IMR-90 (cell line): ENCODE measurements around the gene ELP4. TPM values are rescaled to one million over a fixed set of nuclear protein-coding genes. Genes with fewer than 3 reads are reported as not detected.

Experiments
- ATAC-seq: fragments of 200-7000 bp; cut with Tn5 transposase; 2 replicates; pipeline ENCODE4 v1.9.1; 2020; ENCODE audit warnings: low read depth, mild to moderate bottlenecking, moderate library complexity
- BruUV-seq: library from RNA; stranded (reverse); fragments of 400-500 nt; replicated peaks from 2 replicates; lab custom pipeline; 2021; lab: Mats Ljungman, UMichigan
- CTCF ChIA-PET: fragments of 300-600 bp; formaldehyde crosslinking; extraction: SDS; loops from one replicate; lab custom pipeline; 2021; ENCODE audit warnings: antibody characterized with exemption; lab: Yijun Ruan, JAX
- POLR2A ChIA-PET: fragments of 300-600 bp; sonication (Branson Sonifier 250); formaldehyde crosslinking; loops from one replicate; lab custom pipeline; 2022; ENCODE audit warnings: antibody characterized with exemption; ENCODE audit not compliant: unreplicated experiment; lab: Charles Lee
- DNase-seq: peaks from one replicate; pipeline ENCODE4 v3.0.0; 2013
- H2AFZ ChIP-seq: replicated peaks from 2 replicates; pipeline ENCODE3; 2013; ENCODE audit warnings: low read length, mild to moderate bottlenecking; ENCODE audit not compliant: poor library complexity
- H2AK5ac ChIP-seq: 2 replicates; pipeline ENCODE4 v1.6.1; 2013; ENCODE audit warnings: low read depth, low read length, inconsistent platforms
- H2AK9ac ChIP-seq: replicated peaks from 2 replicates; pipeline ENCODE3; 2013; ENCODE audit warnings: mild to moderate bottlenecking, low read depth, low read length, moderate library complexity; ENCODE audit not compliant: poor library complexity
- H2BK120ac ChIP-seq: 2 replicates; pipeline ENCODE4 v1.6.1; 2013; ENCODE audit warnings: low read depth, low read length, inconsistent platforms
- H2BK15ac ChIP-seq: 3 replicates; pipeline ENCODE4 v1.6.1; 2013; ENCODE audit warnings: low read depth, low read length, inconsistent platforms
- H2BK20ac ChIP-seq: 2 replicates; pipeline ENCODE4 v1.6.1; 2013; ENCODE audit warnings: low read depth, mild to moderate bottlenecking, inconsistent platforms, low read length, moderate library complexity
- H2BK5ac ChIP-seq: 2 replicates; pipeline ENCODE4 v1.6.1; 2013; ENCODE audit warnings: mild to moderate bottlenecking, low read depth, low read length, inconsistent platforms; ENCODE audit not compliant: poor library complexity, severe bottlenecking
- H3K14ac ChIP-seq: replicated peaks from 2 replicates; pipeline ENCODE4 v1.6.1; 2013; ENCODE audit warnings: low read depth, low read length, inconsistent platforms
- H3K18ac ChIP-seq: 2 replicates; pipeline ENCODE4 v1.6.1; 2013; ENCODE audit warnings: low read depth, low read length, control low read depth
- H3K23ac ChIP-seq: 2 replicates; pipeline ENCODE4 v1.6.1; 2013; ENCODE audit warnings: low read depth, low read length, inconsistent platforms
- H3K27ac ChIP-seq: 2 replicates; pipeline ENCODE4 v1.5.1; 2013; ENCODE audit warnings: mild to moderate bottlenecking, control low read depth, low read length; ENCODE audit not compliant: insufficient read depth
- H3K27me3 ChIP-seq: 2 replicates; pipeline ENCODE4 v1.6.1; 2013; ENCODE audit warnings: low read length; ENCODE audit not compliant: control insufficient read depth, insufficient read depth
- H3K36me3 ChIP-seq: 2 replicates; pipeline ENCODE4 v1.6.1; 2013; ENCODE audit warnings: low read length, mixed read lengths; ENCODE audit not compliant: control insufficient read depth, insufficient read depth
- H3K4ac ChIP-seq: 2 replicates; pipeline ENCODE4 v1.6.1; 2013; ENCODE audit warnings: low read depth, low read length, inconsistent platforms
- H3K4me1 ChIP-seq: 2 replicates; pipeline ENCODE4 v1.6.1; 2013; ENCODE audit warnings: low read length, mixed read lengths; ENCODE audit not compliant: control insufficient read depth, insufficient read depth
- H3K4me2 ChIP-seq: 2 replicates; pipeline ENCODE4 v1.6.1; 2013; ENCODE audit warnings: low read depth, mild to moderate bottlenecking, control low read depth, low read length, moderate library complexity
- H3K4me3 ChIP-seq: 2 replicates; pipeline ENCODE4 v1.5.1; 2013; ENCODE audit warnings: low read depth, mild to moderate bottlenecking, control low read depth, low read length, moderate library complexity; ENCODE audit not compliant: insufficient read depth
- H3K56ac ChIP-seq: 2 replicates; pipeline ENCODE4 v1.6.1; 2013; ENCODE audit warnings: low read length, inconsistent platforms; ENCODE audit not compliant: insufficient read depth; ENCODE audit errors: extremely low read depth
- H3K79me1 ChIP-seq, 2 experiments: 2 replicates each; pipeline ENCODE4 v1.6.1; 2013; ENCODE audit warnings: low read length in 2 of 2, inconsistent platforms in 1 of 2, low read depth in 1 of 2
- H3K9ac ChIP-seq: 2 replicates; pipeline ENCODE4 v1.6.1; 2013; ENCODE audit warnings: low read depth, low read length, control low read depth
- H3K9me1 ChIP-seq: 2 replicates; pipeline ENCODE4 v1.6.1; 2013; ENCODE audit warnings: low read length, inconsistent platforms; ENCODE audit not compliant: insufficient read depth
- H3K9me3 ChIP-seq: 2 replicates; pipeline ENCODE4 v1.6.1; 2013; ENCODE audit warnings: low read length; ENCODE audit not compliant: control insufficient read depth, insufficient read depth
- H4K20me1 ChIP-seq: 2 replicates; pipeline ENCODE4 v1.6.1; 2013; ENCODE audit warnings: low read length, inconsistent platforms; ENCODE audit not compliant: insufficient read depth
- H4K5ac ChIP-seq: 2 replicates; pipeline ENCODE4 v1.6.1; 2013; ENCODE audit warnings: mild to moderate bottlenecking, low read depth, low read length, control low read depth
- H4K8ac ChIP-seq, 2 experiments: 2 replicates each; pipeline ENCODE4 v1.6.1; 2013; ENCODE audit warnings: low read depth in 2 of 2, low read length in 2 of 2, control low read depth in 1 of 2, inconsistent platforms in 1 of 2
- H4K91ac ChIP-seq: 2 replicates; pipeline ENCODE4 v1.6.1; 2013; ENCODE audit warnings: low read depth, low read length, inconsistent platforms; ENCODE audit not compliant: insufficient read depth
- BHLHE40 ChIP-seq: fragments of 150-350 bp; IDR thresholded peaks from 2 replicates; pipeline ENCODE4 v1.6.1; 2016; ENCODE audit warnings: mild to moderate bottlenecking, low read depth, low read length
- CEBPB ChIP-seq: IDR thresholded peaks from 2 replicates; pipeline ENCODE4 v1.6.1; 2012; ENCODE audit warnings: low read depth, low read length, improper control_type of control experiment
- CHD1 ChIP-seq: IDR thresholded peaks from 2 replicates; pipeline ENCODE4 v1.6.1; 2012; ENCODE audit warnings: low read depth, low read length, improper control_type of control experiment
- CTCF ChIP-seq: conservative IDR thresholded peaks from 2 replicates; pipeline ENCODE4 v1.5.1; 2012; ENCODE audit warnings: mild to moderate bottlenecking, low read depth, low read length, improper control_type of control experiment
- FOS ChIP-seq: fragments of 150-350 bp; IDR thresholded peaks from 2 replicates; pipeline ENCODE4 v1.6.1; 2016; ENCODE audit warnings: low read depth, low read length
- MAFK ChIP-seq: IDR thresholded peaks from 2 replicates; pipeline ENCODE4 v1.6.1; 2012; ENCODE audit warnings: low read depth, low read length, improper control_type of control experiment
- MAZ ChIP-seq: IDR thresholded peaks from 2 replicates; pipeline ENCODE4 v1.6.1; 2012; ENCODE audit warnings: low read depth, mild to moderate bottlenecking, low read length, improper control_type of control experiment, moderate library complexity, borderline replicate concordance
- MXI1 ChIP-seq: IDR thresholded peaks from 2 replicates; pipeline ENCODE4 v1.6.1; 2012; ENCODE audit warnings: low read depth, mild to moderate bottlenecking, low read length, moderate library complexity, borderline replicate concordance
- NFE2L2 ChIP-seq: fragments of 150-350 bp; IDR thresholded peaks from 2 replicates; pipeline ENCODE4 v1.6.1; 2016; ENCODE audit warnings: low read depth, mild to moderate bottlenecking, low read length
- POLR2A ChIP-seq: IDR thresholded peaks from 2 replicates; pipeline ENCODE4 v1.6.1; 2012; ENCODE audit warnings: mild to moderate bottlenecking, low read depth, low read length
- RAD21 ChIP-seq: IDR thresholded peaks from 2 replicates; pipeline ENCODE4 v1.6.1; 2012; ENCODE audit warnings: low read length, improper control_type of control experiment
- RCOR1 ChIP-seq: IDR thresholded peaks from 2 replicates; pipeline ENCODE4 v1.6.1; 2012; ENCODE audit warnings: mild to moderate bottlenecking, low read length, improper control_type of control experiment; ENCODE audit not compliant: insufficient replicate concordance
- RFX5 ChIP-seq: IDR thresholded peaks from 2 replicates; pipeline ENCODE4 v1.8.0; 2012; ENCODE audit warnings: low read depth, mild to moderate bottlenecking, low read length, moderate library complexity
- SMC3 ChIP-seq: fragments of 150-350 bp; IDR thresholded peaks from 2 replicates; pipeline ENCODE4 v1.6.1; 2016; ENCODE audit warnings: low read depth, mild to moderate bottlenecking, antibody characterized with exemption, low read length, moderate library complexity
- USF2 ChIP-seq: fragments of 150-350 bp; IDR thresholded peaks from 2 replicates; pipeline ENCODE4 v1.6.1; 2017; ENCODE audit warnings: mild to moderate bottlenecking, antibody characterized with exemption, low read length, low read depth
- dilution Hi-C: fragments of 300-500 bp; cut with HindIII; formaldehyde crosslinking; loops from one replicate; pipeline ENCODE4 v1.14.3; 2018; ENCODE audit warnings: low sequenced_read_pairs; ENCODE audit not compliant: unreplicated experiment
- in situ Hi-C: fragments of 300-500 bp; cut with MboI; formaldehyde crosslinking; loops from 3 replicates; pipeline ENCODE4 v1.14.3; 2019; ENCODE audit warnings: low sequenced_read_pairs, inconsistent platforms, mixed read lengths
- intact Hi-C: fragments of 100-400 bp; cut with micrococcal nuclease; formaldehyde crosslinking; loops from 2 replicates; pipeline ENCODE4 v1.10.0; 2022
- polyA plus RNA-seq, 3 experiments: library from polyadenylated mRNA; depleted of rRNA; stranded (reverse); fragments of >200 nt; gene quantifications; 2 replicates each; pipeline ENCODE4 v1.2.3, GENCODE V29; 2012; ENCODE audit warnings: low replicate concordance in 1 of 3
- total RNA-seq: library from RNA; depleted of rRNA; stranded (reverse); fragments of >200 nt; gene quantifications from 2 replicates; pipeline ENCODE4 v1.2.3, GENCODE V29; 2012
- TF ChIP-seq, protein P1 (sequence below): fragments of 150-350 bp; IDR thresholded peaks from 2 replicates; pipeline ENCODE4 v1.6.1; 2016; ENCODE audit warnings: low read depth, mild to moderate bottlenecking, low read length, moderate library complexity, borderline replicate concordance

The ELP4 gene
- total and polyA plus RNA-seq, 2 of the 4 experiments (the other 2 are of a cell fraction): 8.4 to 20.4 TPM

DNA sequence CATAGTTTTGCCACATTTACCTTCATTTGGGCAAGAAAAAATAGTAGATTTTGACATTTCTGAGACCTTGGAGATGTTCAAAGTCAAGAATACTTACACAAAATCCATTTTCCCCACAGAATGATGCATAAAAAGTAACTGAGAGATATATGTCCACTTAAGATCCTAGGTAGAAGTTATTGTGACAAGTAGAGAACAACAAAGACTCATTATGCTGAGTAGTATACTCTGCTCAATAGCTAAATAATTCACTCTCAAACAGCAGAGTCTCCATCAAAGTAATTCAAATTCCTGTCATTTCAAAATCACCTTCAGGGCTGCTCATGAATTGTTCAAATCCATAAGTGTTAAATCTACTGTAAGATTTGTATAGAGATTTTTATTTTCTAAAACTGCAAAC is 35.5 kb upstream of the ELP4 start:
- ChIA-PET CTCF (no interaction called here), POLR2A (no interaction called here)
- Histone ChIP-seq H3K9me1 (no peaks in the 10 kb centered on the region), H3K79me1 (peaks cover 0 to 3% of the 10 kb centered on the region in 2 experiments; a peak in 2 of 4 replicates), H3K56ac (no peak overlapping the region), H3K23ac (no peak overlapping the region), H2AK9ac (no peak overlapping the region), H4K8ac (no peak overlapping the region), H2BK5ac (no peak overlapping the region), H2AFZ (no peak overlapping the region), H3K27ac (no peak overlapping the region), H3K9ac (no peak overlapping the region), H3K36me3 (no peaks in the 10 kb centered on the region), H3K4me1 (no peaks in the 10 kb centered on the region), H4K91ac (no peak overlapping the region), H3K27me3 (no peaks in the 10 kb centered on the region), H4K5ac (no peak overlapping the region), H4K20me1 (no peaks in the 10 kb centered on the region), H3K4me2 (no peak overlapping the region), H3K4me3 (no peak overlapping the region), H2BK15ac (no peak overlapping the region), H3K18ac (no peak overlapping the region), H3K14ac (no peak overlapping the region), H3K4ac (no peak overlapping the region), H3K9me3 (no peaks in the 10 kb centered on the region), H2BK120ac (no peak overlapping the region), H2AK5ac (no peak overlapping the region), H2BK20ac (no peak overlapping the region)
- no TSS peak for BruUV-seq
- in situ Hi-C loops: no loop called here
- dilution Hi-C loops: no loop called here
- TF ChIP-seq MXI1 (no peak), CEBPB (no peak), MAFK (no peak), NFE2L2 (no peak), RAD21 (no peak), BHLHE40 (no peak), RCOR1 (no peak), MAZ (no peak), FOS (no peak), USF2 (no peak), CHD1 (no peak), SMC3 (no peak), POLR2A (no peak), CTCF (no peak), RFX5 (no peak)
- TF ChIP-seq, protein P1, sequence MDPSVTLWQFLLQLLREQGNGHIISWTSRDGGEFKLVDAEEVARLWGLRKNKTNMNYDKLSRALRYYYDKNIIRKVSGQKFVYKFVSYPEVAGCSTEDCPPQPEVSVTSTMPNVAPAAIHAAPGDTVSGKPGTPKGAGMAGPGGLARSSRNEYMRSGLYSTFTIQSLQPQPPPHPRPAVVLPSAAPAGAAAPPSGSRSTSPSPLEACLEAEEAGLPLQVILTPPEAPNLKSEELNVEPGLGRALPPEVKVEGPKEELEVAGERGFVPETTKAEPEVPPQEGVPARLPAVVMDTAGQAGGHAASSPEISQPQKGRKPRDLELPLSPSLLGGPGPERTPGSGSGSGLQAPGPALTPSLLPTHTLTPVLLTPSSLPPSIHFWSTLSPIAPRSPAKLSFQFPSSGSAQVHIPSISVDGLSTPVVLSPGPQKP: no peak
- DNase-seq (no peak), ATAC-seq (no peak)
- intact Hi-C loops: no loop called here
